Endothelial cell of umbilical vein (primary cell): ENCODE data around the gene HOXC9. TPM values are rescaled to one million over a fixed set of nuclear protein-coding genes. Genes with fewer than 3 reads are reported as not detected.

Experiments used
- BruUV-seq: library from RNA; stranded (reverse); fragments of 400-500 nt; replicated peaks from 2 replicates; lab custom pipeline; 2021; lab: Mats Ljungman, UMichigan
- CTCF ChIA-PET: fragments of 300-600, 350-600 bp; sonication (Branson Sonifier 250); formaldehyde crosslinking; loops from one replicate; lab custom pipeline; 2021; ENCODE audit warnings: antibody characterized with exemption, inconsistent platforms; lab: Charles Lee
- POLR2A ChIA-PET: fragments of 300-600, 350-600 bp; sonication (Branson Sonifier 250); formaldehyde crosslinking; loops from one replicate; lab custom pipeline; 2021; ENCODE audit warnings: antibody characterized with exemption, inconsistent platforms; lab: Charles Lee
- DNase-seq: peaks from one replicate; pipeline ENCODE4 v3.0.0-alpha.2; 2011; ENCODE audit warnings: low read depth, low spot score
- FAIRE-seq: peaks from 2 replicates; lab custom pipeline; 2011; peaks lifted over from hg19 to GRCh38; lab: Jason Lieb, UNC
- H2AFZ ChIP-seq: 2 replicates; pipeline ENCODE4 v1.6.0; 2012; ENCODE audit warnings: low read depth, low read length, control low read depth, inconsistent platforms
- H3K27ac ChIP-seq: 2 replicates; pipeline ENCODE4 v1.5.1; 2011; ENCODE audit warnings: low read depth, mild to moderate bottlenecking, control low read depth, low read length, moderate library complexity; ENCODE audit not compliant: insufficient read depth
- H3K27me3 ChIP-seq, 2 experiments: 2 replicates each; pipeline versions ENCODE4 v1.6.0 to v1.6.1; 2011; ENCODE audit warnings: low read length in 2 of 2, mixed read lengths in 1 of 2; ENCODE audit not compliant: control insufficient read depth in 2 of 2, insufficient read depth in 2 of 2
- H3K36me3 ChIP-seq, 2 experiments: 2 replicates in 1 of 2; 3 replicates in 1 of 2; pipeline ENCODE4 v1.5.1; 2011; ENCODE audit warnings: low read length in 2 of 2, mild to moderate bottlenecking in 1 of 2, moderate library complexity in 1 of 2; ENCODE audit not compliant: control insufficient read depth in 2 of 2, insufficient read depth in 2 of 2; ENCODE audit errors: extremely low read depth in 1 of 2
- H3K4me1 ChIP-seq: 3 replicates; pipeline ENCODE4 v1.5.1; 2011; ENCODE audit warnings: mild to moderate bottlenecking, low read length; ENCODE audit not compliant: control insufficient read depth, insufficient read depth; ENCODE audit errors: extremely low read depth
- H3K4me2 ChIP-seq: 2 replicates; pipeline ENCODE4 v1.6.1; 2011; ENCODE audit warnings: low read length, control low read depth, mixed read lengths; ENCODE audit not compliant: insufficient read depth
- H3K4me3 ChIP-seq, 3 experiments: fragments of 200-600 bp in 1 of 3; sonication (generic), shearing (Covaris generic) in 1 of 3; replicated peaks in 1 of 3; 2 replicates each; pipeline ENCODE4 v1.5.1; 2011 to 2016; ENCODE audit warnings: control low read depth in 3 of 3, low read length in 3 of 3, mild to moderate bottlenecking in 2 of 3, inconsistent platforms in 1 of 3, low read depth in 1 of 3, moderate library complexity in 1 of 3; ENCODE audit not compliant: insufficient read depth in 1 of 3
- H3K79me2 ChIP-seq: 2 replicates; pipeline ENCODE4 v1.6.0; 2012; ENCODE audit warnings: low read length, inconsistent platforms; ENCODE audit not compliant: control insufficient read depth, insufficient read depth
- H3K9ac ChIP-seq: replicated peaks from 2 replicates; pipeline ENCODE3; 2011; ENCODE audit warnings: low read length, control low read depth; ENCODE audit not compliant: insufficient read depth; ENCODE audit errors: extremely low read depth
- H3K9me1 ChIP-seq: replicated peaks from 3 replicates; pipeline ENCODE4 v1.6.0; 2011; ENCODE audit warnings: mild to moderate bottlenecking, low read length; ENCODE audit not compliant: control insufficient read depth, insufficient read depth; ENCODE audit errors: extremely low read depth
- H3K9me3 ChIP-seq: replicated peaks from 2 replicates; pipeline ENCODE4 v1.5.1; 2012; ENCODE audit warnings: low read length, inconsistent platforms; ENCODE audit not compliant: control insufficient read depth, insufficient read depth
- H4K20me1 ChIP-seq: replicated peaks from 2 replicates; pipeline ENCODE3; 2011; ENCODE audit warnings: mild to moderate bottlenecking, low read length; ENCODE audit not compliant: control insufficient read depth, insufficient read depth; ENCODE audit errors: extremely low read depth
- CTCF ChIP-seq, 2 donors: IDR thresholded peaks; 1 replicate in 1 of 2; 2 replicates in 1 of 2; pipeline ENCODE4 v1.5.1; 2011; ENCODE audit warnings: low read length in 2 of 2, mild to moderate bottlenecking in 2 of 2, moderate library complexity in 2 of 2, control low read depth in 1 of 2, inconsistent platforms in 1 of 2, low read depth in 1 of 2; ENCODE audit not compliant: insufficient read depth in 1 of 2; ENCODE audit errors: extremely low read depth in 1 of 2
- EZH2 ChIP-seq: IDR thresholded peaks from 2 replicates; pipeline ENCODE4 v1.6.1; 2012; ENCODE audit warnings: borderline replicate concordance, low read depth, mild to moderate bottlenecking, moderate library complexity, low read length, inconsistent platforms; ENCODE audit not compliant: severe bottlenecking
- FOS ChIP-seq: IDR thresholded peaks from 2 replicates; pipeline ENCODE4 v1.6.1; 2011; ENCODE audit warnings: mild to moderate bottlenecking, low read length, moderate library complexity, borderline replicate concordance; ENCODE audit not compliant: insufficient read depth
- GATA2 ChIP-seq: IDR thresholded peaks from 2 replicates; pipeline ENCODE4 v1.7.0; 2011; ENCODE audit warnings: low read depth, mild to moderate bottlenecking, moderate library complexity, mixed read lengths, low read length; ENCODE audit not compliant: insufficient read length, insufficient read depth
- JUN ChIP-seq: IDR thresholded peaks from 2 replicates; pipeline ENCODE4 v1.6.1; 2011; ENCODE audit warnings: borderline replicate concordance, low read depth; ENCODE audit not compliant: insufficient read length, insufficient read depth
- MAX ChIP-seq: IDR thresholded peaks from 2 replicates; pipeline ENCODE4 v1.6.1; 2011; ENCODE audit not compliant: insufficient read depth, insufficient read length
- MYC ChIP-seq: IDR thresholded peaks from one replicate; pipeline ENCODE4 v1.6.1; 2011; ENCODE audit warnings: mild to moderate bottlenecking, low read depth, low read length
- POLR2A ChIP-seq: IDR thresholded peaks from 2 replicates; pipeline ENCODE4 v1.6.1; 2012; ENCODE audit warnings: low read depth, mild to moderate bottlenecking, control low read depth, low read length
- POLR2AphosphoS5 ChIP-seq: IDR thresholded peaks from 2 replicates; pipeline ENCODE4 v1.6.1; 2012; ENCODE audit warnings: low read depth, mild to moderate bottlenecking, control low read depth, low read length, moderate library complexity; ENCODE audit not compliant: insufficient read depth
- dilution Hi-C: fragments of 300-500 bp; cut with MboI; formaldehyde crosslinking; loops from one replicate; pipeline ENCODE4 v1.15.0; 2019; ENCODE audit warnings: low sequenced_read_pairs; ENCODE audit not compliant: extremely low pct_ligation_motif_present
- intact Hi-C: fragments of 100-400 bp; cut with micrococcal nuclease; formaldehyde crosslinking; loops from one replicate; pipeline ENCODE4 v1.10.0; 2022
- polyA plus RNA-seq, 4 experiments: library from polyadenylated mRNA; depleted of rRNA in 3 of 4; stranded (reverse) in 3 of 4; unstranded in 1 of 4; fragments of >200 nt; gene quantifications; 2 replicates each; pipeline versions ENCODE4 v1.2.1 to v1.2.3, GENCODE V29; 2011 to 2012; ENCODE audit warnings: missing spikeins in 1 of 4
- total RNA-seq: library from RNA; stranded (reverse); gene quantifications from 2 replicates; pipeline ENCODE4 v1.2.3, GENCODE V29; 2021

The HOXC9 gene
- total and polyA plus RNA-seq, 2 donors (not counting 3 experiments of a cell fraction or from before 2014, with no cell fraction given), result 0.40 to 0.58 TPM

GRCh38 chr12:54007538-54008259 is 7.7 kb downstream of the HOXC9 start:
- no peak for DNase-seq
- H3K36me3 ChIP-seq, result no peaks in the 10 kb centered on the region
- ChIA-PET CTCF (interaction anchor here (0.9 to 17.0 kb wide), 9 partner anchors 8 to 251 kb away, joined by 3 to 616 read pairs (median 4); partner anchors contain the start of genes HOXC5, HOXC9 and SMUG1), POLR2A (no interaction called here)
- dilution Hi-C loops (no loop called here), intact Hi-C loops (loop anchor here (10.0 kb wide), 1 partner anchor 357 kb away; the partner anchor contains the start of gene GPR84)
- H3K9me1 ChIP-seq, result no peaks in the 10 kb centered on the region
- no peak overlapping the region for H3K9ac ChIP-seq
- H3K79me2 ChIP-seq, result no peaks in the 10 kb centered on the region
- FAIRE-seq, result no peak
- no peak overlapping the region for H3K4me2 ChIP-seq
- H3K4me1 ChIP-seq, result no peaks in the 10 kb centered on the region
- no peak overlapping the region for H3K27ac ChIP-seq
- no peak for TF ChIP-seq EZH2
- no peak for TF ChIP-seq FOS
- no peak for TF ChIP-seq MYC
- no peak for TF ChIP-seq MAX
- no peak for TF ChIP-seq POLR2AphosphoS5
- no peak for TF ChIP-seq POLR2A
- no peak for TF ChIP-seq CTCF (IDR thresholded peaks at IDR 0.05; ENCODE audit: extremely low read depth in 1 of 2, insufficient read depth in 1 of 2, low read depth in 1 of 2, low read length in 2 of 2)
- TF ChIP-seq JUN, result no peak
- TF ChIP-seq GATA2, result no peak
- H2AFZ ChIP-seq, result no peak overlapping the region
- H4K20me1 ChIP-seq, result no peaks in the 10 kb centered on the region
- peaks cover 76 to 88% of the 10 kb centered on the region in 2 experiments for H3K27me3 ChIP-seq
- H3K4me3 ChIP-seq, result no peak overlapping the region
- no TSS peak for BruUV-seq
- H3K9me3 ChIP-seq, result no peaks in the 10 kb centered on the region
